HG02852 (cell line): ENCODE measurements around the gene PYROXD2.

Experiments used
- ATAC-seq: cut with Tn5 transposase; IDR thresholded peaks from one replicate; pipeline ENCODE4 v1.9.1; 2021; ENCODE audit warnings: mild to moderate bottlenecking, moderate library complexity; ENCODE audit not compliant: unreplicated experiment

Gene PYROXD2

GRCh38 chr10:98414932-98415730 is at the start of gene PYROXD2:
Gene PYROXD2 (minus strand): TSS chr10:98415182. CDS start chr10:98415135, 47 bp downstream.
- no peak for ATAC-seq

GRCh38 chr10:98463976-98464754 is 49.2 kb upstream of the PYROXD2 start:
- no peak for ATAC-seq

DNA sequence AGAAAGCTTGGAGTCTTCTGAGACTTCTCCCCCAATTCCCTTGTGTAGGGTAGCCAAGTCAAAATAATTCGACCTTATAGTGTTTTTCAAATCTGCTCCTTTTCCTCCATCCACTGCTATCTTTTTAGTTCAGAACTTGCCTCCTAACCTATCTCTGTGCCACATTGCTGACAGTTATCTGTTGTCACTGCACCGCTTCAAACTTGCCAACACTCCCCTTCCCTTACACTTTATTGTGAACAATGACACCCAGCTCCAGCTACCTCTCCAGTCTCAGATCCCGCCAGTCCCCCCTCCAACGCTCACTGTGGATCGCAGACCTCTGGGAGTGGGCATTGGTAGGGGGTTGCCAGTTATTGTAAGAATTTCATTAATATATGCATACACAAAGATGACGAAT is 48.0 kb upstream of the PYROXD2 start:
- no peak for ATAC-seq

GRCh38 chr10:98461500-98461842 is 46.5 kb upstream of the PYROXD2 start:
- no peak for ATAC-seq

DNA sequence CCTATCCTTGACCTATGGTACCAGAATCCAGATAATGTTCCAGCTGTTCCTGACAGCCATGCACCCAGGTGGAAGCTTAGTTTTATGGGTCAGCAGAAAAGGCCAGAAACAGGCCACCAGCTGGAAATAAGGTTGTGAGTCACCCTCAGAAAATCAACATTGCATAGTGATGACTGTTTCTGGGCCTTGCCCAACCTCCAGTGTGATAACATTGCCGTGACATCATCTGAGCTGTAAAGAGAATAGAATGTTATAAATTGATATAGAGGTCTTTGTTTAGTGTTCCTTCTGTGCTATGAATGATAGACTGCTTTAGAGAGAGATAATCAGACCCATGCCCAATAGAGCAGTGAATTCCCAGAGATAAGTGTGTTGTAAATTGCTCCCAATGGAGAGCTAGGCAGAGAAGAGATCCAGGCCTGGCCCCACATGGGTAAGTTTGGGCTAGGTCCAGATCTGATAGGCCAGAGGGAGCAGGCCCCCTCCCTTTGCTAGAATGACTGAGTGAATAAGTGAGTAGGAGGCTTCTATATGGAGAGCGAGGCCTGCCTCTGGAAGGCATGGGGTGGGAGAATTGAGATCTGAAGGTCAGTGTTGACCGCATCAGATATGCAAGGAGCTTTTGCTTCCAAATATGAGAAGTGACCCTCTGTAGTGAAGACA is 46.0 kb upstream of the PYROXD2 start:
- no peak for ATAC-seq

GRCh38 chr10:98458809-98459784 is 44.1 kb upstream of the PYROXD2 start:
- no peak for ATAC-seq

DNA sequence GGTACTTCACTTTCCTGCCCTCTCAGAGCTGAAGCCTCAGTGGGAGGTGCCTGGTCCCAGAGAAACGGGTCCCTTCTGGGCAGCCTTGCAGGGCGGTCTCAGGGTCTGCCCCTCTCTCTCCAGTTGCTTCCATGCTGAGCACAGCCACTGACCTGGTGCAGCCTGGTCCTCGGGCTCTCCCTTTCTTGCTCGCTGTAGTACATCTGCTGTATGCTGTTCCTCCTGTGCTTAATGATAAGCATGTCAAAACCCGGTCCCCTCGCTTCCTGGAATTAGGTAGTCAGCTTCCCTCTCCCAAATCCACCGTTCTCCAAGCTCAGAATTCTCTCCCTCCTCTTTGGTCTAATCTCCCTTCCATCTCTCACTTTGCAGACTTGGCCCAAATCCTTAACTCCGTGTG is 42.7 kb upstream of the PYROXD2 start:
- no peak for ATAC-seq

DNA sequence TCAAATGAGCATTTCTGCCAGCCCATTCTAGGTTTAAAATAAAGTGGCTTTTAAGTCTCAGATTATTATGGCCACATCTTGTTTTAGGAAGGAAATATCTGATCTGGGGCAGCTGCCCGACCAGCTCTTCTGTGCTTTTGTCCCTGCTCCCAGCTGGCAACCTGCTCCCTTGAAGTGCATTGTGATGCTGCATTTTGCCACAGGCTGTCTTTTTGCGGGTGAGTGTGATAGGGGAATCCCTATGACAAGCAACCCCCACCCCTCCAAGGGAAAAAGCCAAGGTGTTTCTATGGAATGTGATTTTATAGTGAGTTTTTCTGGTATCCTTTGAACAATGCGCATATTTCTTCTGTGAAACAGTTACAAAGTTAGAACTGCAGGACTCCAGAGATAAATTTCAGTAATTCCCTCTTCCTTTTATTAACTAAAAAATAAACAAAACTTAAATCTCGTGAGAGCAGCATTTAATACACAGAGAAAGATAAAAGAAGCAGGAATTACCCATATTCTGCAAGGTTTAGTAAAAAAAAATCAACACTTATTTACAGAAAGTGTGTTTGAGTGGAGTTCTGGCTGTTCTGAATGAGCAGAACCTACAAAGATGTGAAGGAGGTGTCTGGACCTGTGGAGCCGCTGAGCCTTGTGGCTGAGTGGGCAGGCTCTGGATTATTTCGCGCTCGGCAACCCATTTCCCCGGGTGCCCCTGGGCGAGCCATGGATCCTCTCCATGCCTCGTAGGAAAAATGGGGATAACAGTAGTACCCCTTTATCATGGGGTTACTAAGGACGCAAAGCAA is 41.9 kb upstream of the PYROXD2 start:
- no peak for ATAC-seq

- no peak for ATAC-seq
These were observed 41.1 kb upstream of the PYROXD2 start for GRCh38 chr10:98456043-98456570.

DNA sequence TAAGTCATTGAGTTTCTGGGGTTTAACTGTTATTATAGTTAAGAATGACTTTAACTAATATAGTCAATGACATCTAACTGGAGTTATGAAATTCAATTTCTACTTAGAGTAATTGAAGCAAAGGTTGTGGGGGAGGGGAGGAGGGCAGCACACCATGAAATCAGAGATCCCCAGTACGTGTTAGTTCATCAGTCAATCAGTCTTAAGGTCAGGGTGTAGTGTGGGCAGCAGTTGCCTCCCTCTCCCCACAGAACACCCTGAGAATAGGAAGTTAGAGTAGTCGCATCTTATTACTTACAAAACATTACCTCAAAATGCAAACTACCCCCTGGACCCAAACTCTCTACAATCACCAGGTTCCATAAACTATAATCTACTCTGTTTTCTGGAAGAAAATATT is 38.7 kb upstream of the PYROXD2 start:
- no peak for ATAC-seq

DNA sequence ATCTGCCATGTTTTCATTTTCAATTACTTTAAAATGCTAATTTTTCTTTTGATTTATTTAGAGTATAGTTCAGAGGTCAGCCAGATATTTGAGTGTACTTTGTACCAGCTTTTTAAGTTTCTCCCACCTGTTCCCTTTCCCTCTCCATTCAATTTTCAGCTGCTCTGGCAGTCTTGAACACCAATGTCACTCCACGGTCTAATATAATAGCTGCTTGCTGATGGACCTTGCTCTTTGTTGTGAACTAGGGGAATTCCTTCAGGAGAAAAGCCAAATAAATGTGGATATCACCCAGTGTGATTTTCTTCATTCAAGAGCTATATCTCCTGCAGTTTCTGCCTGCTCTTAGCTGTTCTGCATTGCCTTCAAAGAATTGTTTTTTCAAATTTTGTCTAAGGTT is 35.6 kb upstream of the PYROXD2 start:
- no peak for ATAC-seq

DNA sequence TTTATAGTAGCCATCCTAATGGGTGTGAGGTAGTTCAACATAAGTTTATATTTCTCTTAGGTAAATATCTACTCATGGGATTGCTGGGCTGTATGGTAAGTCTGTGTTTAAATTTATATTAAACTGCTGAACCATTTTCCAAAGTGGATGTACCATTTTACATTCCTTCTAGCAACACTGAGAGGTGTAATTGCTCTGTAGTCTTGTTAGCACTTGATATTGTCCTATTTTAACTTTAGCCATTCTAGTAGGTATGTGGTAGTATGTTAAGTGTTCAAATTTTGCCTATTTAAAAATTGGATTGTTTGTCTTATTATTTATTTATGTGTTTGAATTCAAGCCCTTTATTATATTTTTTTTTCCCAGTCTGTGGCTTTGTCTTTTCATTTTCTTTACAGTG is 34.3 kb upstream of the PYROXD2 start:
- ATAC-seq = no peak

- ATAC-seq = peak; percentile 88
These were observed 31.8 kb upstream of the PYROXD2 start, which contains the start of gene HPS1 for GRCh38 chr10:98446661-98447221. Gene HPS1 (minus strand): TSS chr10:98446935. CDS start chr10:98443240, 3,695 bp downstream.

GRCh38 chr10:98446151-98446660 is 31.2 kb upstream of the PYROXD2 start:
- peak; percentile 24 for ATAC-seq

DNA sequence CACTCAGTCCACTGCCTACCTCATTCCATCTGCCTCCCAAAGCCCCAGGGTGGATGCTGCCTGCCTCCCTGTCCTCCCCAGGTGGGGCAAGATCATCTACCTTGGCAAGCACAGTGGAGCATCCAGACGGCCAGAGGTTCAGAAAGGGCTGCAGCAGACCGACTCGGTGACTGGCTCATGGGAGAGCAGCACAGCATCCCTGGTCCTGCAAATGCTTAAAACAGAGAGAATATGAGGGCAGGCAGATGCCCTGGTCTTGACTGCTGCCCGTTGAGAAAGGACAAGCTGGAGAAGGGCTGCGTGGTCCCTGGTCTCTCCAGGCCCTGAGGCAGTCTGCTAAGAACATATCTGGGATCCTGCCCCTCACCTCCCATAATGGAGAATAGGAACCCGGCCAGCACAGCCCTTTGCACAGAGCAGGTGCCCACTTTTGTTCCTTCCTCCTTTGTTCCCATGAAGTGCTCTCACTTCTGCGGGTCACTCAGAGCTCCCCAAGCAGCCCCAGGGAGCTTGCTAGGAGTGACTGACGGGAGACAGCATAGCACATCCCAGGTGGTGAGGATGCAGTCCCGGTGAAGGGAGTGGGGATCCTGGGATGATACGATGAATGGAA is 30.3 kb upstream of the PYROXD2 start:
- no peak for ATAC-seq

DNA sequence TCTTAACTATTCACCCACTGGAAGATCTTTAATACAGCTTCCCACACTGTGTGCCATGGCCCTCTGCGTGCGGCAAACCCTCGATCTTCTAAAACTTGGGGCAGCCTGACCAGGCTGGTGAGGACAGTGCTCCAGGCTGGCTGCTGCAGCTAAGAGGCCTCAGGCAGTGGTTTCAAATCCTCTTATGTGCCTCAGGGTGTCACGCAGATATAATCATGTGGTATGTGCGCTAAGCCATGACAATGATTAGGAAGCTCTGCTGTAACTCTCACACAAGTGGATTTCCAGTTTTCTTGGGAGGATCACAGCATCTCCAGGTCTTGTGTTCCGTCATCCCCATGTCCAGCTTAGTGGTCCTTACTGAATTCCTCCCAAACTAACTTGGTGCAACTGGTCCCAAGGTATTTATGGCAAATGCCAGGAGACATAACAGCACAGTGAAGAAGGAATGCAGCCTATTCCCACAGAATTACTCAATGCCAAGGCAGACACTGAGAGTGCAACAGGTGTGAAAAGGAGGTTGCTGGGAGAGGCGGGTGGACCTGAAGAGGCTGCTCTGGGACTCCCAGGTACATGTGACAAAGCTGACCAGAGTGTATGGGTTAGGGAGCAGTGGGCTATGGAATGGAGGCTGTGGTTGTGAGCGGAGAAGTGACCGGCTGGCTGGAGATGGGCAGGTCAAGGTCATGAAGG is 29.5 kb upstream of the PYROXD2 start:
- no peak for ATAC-seq

DNA sequence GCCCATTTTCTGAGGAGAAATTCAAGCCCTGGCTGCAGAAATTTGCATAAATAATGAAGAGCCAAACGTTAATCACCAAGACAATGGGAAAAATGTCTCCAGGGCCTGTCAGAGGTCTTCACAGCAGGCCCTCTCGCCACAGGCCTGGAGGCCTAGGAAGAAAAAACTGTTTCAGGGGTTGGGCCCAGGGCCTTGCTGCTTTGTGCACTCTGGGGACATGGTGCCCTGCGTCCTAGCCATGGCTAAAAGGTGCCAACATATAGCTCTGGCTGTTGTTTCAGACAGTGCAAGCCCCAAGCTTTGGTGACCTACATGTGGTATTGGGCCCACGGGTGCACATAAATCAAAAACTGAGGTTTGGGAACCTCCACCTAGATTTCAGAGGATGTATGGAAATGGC is 23.7 kb upstream of the PYROXD2 start:
- no peak for ATAC-seq

- ATAC-seq = no peak
These were observed 21.7 kb upstream of the PYROXD2 start for GRCh38 chr10:98436704-98437103.
